PC-3 (cell line): ENCODE results near the gene L3MBTL2. TPM values are rescaled to one million over a fixed set of nuclear protein-coding genes. Genes with fewer than 3 reads are reported as not detected.
A peak's percentile ranks its signal among the peaks of the same experiment; 100 is the strongest.

Experiments used
- ATAC-seq: fragments of 200-7000 bp; cut with Tn5 transposase; 2 replicates; pipeline ENCODE4 v1.9.1; 2020; ENCODE audit warnings: mild to moderate bottlenecking, moderate library complexity
- BruUV-seq: library from RNA; stranded (reverse); fragments of 400-500 nt; replicated peaks from 2 replicates; lab custom pipeline; 2021; lab: Mats Ljungman, UMichigan
- CTCF ChIA-PET: fragments of 300-600 bp; sonication (Branson Sonifier 250); formaldehyde crosslinking; loops from one replicate; lab custom pipeline; 2022; ENCODE audit warnings: antibody characterized with exemption; lab: Charles Lee
- POLR2A ChIA-PET: fragments of 300-600 bp; sonication (Branson Sonifier 250); formaldehyde crosslinking; loops from one replicate; lab custom pipeline; 2022; ENCODE audit warnings: antibody characterized with exemption; ENCODE audit not compliant: unreplicated experiment; lab: Charles Lee
- DNase-seq: peaks from one replicate; pipeline ENCODE4 v3.0.0-alpha.2; 2015
- H2AFZ ChIP-seq: fragments of 300-600 bp; sonication (generic); 2 replicates; pipeline ENCODE4 v1.6.0; 2016; ENCODE audit warnings: antibody characterized with exemption, low read length
- H3F3A ChIP-seq: fragments of 300-600 bp; sonication (generic); one replicate; pipeline ENCODE4 v1.6.0; 2017; ENCODE audit warnings: antibody characterized with exemption, low read length, control low read depth, mild to moderate bottlenecking; ENCODE audit not compliant: unreplicated experiment
- H3K27ac ChIP-seq: fragments of 300-600 bp; sonication (generic); 2 replicates; pipeline ENCODE4 v1.5.1; 2016; ENCODE audit warnings: mild to moderate bottlenecking, low read length
- H3K27me3 ChIP-seq: fragments of 300-600 bp; sonication (generic); 2 replicates; pipeline ENCODE4 v1.6.1; 2016; ENCODE audit warnings: low read length, mixed read lengths
- H3K36me3 ChIP-seq: fragments of 300-600 bp; sonication (generic); 2 replicates; pipeline ENCODE4 v1.6.1; 2016; ENCODE audit warnings: low read depth, mixed run types, low read length, mixed read lengths
- H3K4me1 ChIP-seq: fragments of 300-600 bp; sonication (generic); 2 replicates; pipeline ENCODE4 v1.5.1; 2016; ENCODE audit warnings: low read length; ENCODE audit not compliant: insufficient read depth
- H3K4me2 ChIP-seq: fragments of 300-600 bp; sonication (generic); 2 replicates; pipeline ENCODE4 v1.6.0; 2016; ENCODE audit warnings: low read length
- H3K4me3 ChIP-seq: fragments of 300-600 bp; sonication (generic); 2 replicates; pipeline ENCODE4 v1.5.1; 2016; ENCODE audit warnings: mild to moderate bottlenecking, low read length, mixed read lengths
- H3K79me2 ChIP-seq: fragments of 300-600 bp; sonication (generic); 2 replicates; pipeline ENCODE4 v1.6.1; 2017; ENCODE audit warnings: low read length, mixed read lengths
- H3K9ac ChIP-seq: fragments of 300-600 bp; sonication (generic); 2 replicates; pipeline ENCODE4 v1.6.0; 2016; ENCODE audit warnings: mild to moderate bottlenecking, low read length
- H3K9me2 ChIP-seq: fragments of 300-600 bp; sonication (generic); replicated peaks from 2 replicates; pipeline ENCODE4 v1.6.1; 2016; ENCODE audit warnings: mixed run types, low read length, mixed read lengths
- H3K9me3 ChIP-seq: fragments of 300-600 bp; sonication (generic); 2 replicates; pipeline ENCODE4 v1.6.1; 2016; ENCODE audit warnings: low read length, mixed read lengths
- H4K20me1 ChIP-seq: fragments of 300-600 bp; sonication (generic); 2 replicates; pipeline ENCODE4 v1.6.1; 2016; ENCODE audit warnings: low read length, mixed read lengths
- EZH2 ChIP-seq: fragments of 300-600 bp; sonication (generic); IDR thresholded peaks from one replicate; pipeline ENCODE4 v1.6.1; 2017; ENCODE audit warnings: antibody characterized with exemption, mild to moderate bottlenecking, low read length; ENCODE audit not compliant: unreplicated experiment
- EZH2phosphoT487 ChIP-seq: fragments of 300-600 bp; sonication (generic); IDR thresholded peaks from 2 replicates; pipeline ENCODE4 v1.6.1; 2018; ENCODE audit warnings: mild to moderate bottlenecking, antibody characterized with exemption, low read length, borderline replicate concordance
- intact Hi-C: fragments of 100-400 bp; cut with micrococcal nuclease; formaldehyde crosslinking; loops from 2 replicates; pipeline ENCODE4 v1.9.0; 2023
- total RNA-seq: library from RNA; depleted of rRNA; stranded (reverse); fragments of >200 nt; gene quantifications from 2 replicates; pipeline ENCODE4 v1.2.3, GENCODE V29; 2014
- TF ChIP-seq, protein P1 (sequence below): fragments of 300-600 bp; sonication (generic); conservative IDR thresholded peaks from 2 replicates; pipeline ENCODE4 v1.5.1; 2017; ENCODE audit warnings: antibody characterized with exemption, low read depth, mild to moderate bottlenecking, low read length

The L3MBTL2 gene
- total RNA-seq, 1 experiment from 2014 or later = 22.7 TPM

DNA sequence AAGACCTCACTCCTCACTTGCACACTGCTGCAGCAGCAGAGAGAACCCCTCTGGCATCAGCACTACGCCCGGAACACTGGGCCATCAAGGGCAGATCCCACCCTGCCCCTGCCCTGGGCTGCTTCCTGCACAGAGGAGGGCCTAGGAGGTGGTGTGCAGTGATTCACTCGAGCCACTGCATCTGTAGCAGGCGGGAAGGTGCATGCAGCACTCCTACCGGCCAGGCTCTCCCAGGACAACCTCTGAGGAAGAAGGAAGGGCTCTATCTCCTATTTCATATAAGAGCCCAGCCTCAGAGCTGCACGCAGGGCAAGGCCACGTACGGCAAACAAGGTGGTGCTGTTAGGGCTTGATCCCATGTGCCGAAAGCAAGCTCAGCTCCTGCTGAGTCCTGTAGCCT, 66.7 kb downstream of the L3MBTL2 start:
- no peak overlapping the region for H2AFZ ChIP-seq
- H4K20me1 ChIP-seq = no peaks in the 10 kb centered on the region
- ChIA-PET CTCF (interaction anchor here (0.5 kb wide), 1 partner anchor 17 kb away, joined by 3 read pairs; no protein-coding TSS in a partner anchor), POLR2A (no interaction called here)
- H3K4me3 ChIP-seq = no peak overlapping the region
- DNase-seq (no peak), ATAC-seq (no peak)
- H3K27me3 ChIP-seq = no peaks in the 10 kb centered on the region
- no peak for TF ChIP-seq EZH2
- no peak for TF ChIP-seq EZH2phosphoT487
- TF ChIP-seq, protein P1, sequence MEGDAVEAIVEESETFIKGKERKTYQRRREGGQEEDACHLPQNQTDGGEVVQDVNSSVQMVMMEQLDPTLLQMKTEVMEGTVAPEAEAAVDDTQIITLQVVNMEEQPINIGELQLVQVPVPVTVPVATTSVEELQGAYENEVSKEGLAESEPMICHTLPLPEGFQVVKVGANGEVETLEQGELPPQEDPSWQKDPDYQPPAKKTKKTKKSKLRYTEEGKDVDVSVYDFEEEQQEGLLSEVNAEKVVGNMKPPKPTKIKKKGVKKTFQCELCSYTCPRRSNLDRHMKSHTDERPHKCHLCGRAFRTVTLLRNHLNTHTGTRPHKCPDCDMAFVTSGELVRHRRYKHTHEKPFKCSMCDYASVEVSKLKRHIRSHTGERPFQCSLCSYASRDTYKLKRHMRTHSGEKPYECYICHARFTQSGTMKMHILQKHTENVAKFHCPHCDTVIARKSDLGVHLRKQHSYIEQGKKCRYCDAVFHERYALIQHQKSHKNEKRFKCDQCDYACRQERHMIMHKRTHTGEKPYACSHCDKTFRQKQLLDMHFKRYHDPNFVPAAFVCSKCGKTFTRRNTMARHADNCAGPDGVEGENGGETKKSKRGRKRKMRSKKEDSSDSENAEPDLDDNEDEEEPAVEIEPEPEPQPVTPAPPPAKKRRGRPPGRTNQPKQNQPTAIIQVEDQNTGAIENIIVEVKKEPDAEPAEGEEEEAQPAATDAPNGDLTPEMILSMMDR = no peak
- no TSS peak for BruUV-seq
- no peaks in the 10 kb centered on the region for H3K9me3 ChIP-seq
- H3K27ac ChIP-seq = no peak overlapping the region
- no peak overlapping the region for H3K9ac ChIP-seq
- intact Hi-C loops = no loop called here
- no peaks in the 10 kb centered on the region for H3F3A ChIP-seq
- H3K36me3 ChIP-seq = peaks cover 36% of the 10 kb centered on the region
- no peak overlapping the region for H3K4me2 ChIP-seq
- 0 out of 2 replicates have a peak, but pooled peaks cover 4% of the 10 kb centered on the region for H3K79me2 ChIP-seq
- H3K9me2 ChIP-seq = no peaks in the 10 kb centered on the region
- H3K4me1 ChIP-seq = no peaks in the 10 kb centered on the region

DNA sequence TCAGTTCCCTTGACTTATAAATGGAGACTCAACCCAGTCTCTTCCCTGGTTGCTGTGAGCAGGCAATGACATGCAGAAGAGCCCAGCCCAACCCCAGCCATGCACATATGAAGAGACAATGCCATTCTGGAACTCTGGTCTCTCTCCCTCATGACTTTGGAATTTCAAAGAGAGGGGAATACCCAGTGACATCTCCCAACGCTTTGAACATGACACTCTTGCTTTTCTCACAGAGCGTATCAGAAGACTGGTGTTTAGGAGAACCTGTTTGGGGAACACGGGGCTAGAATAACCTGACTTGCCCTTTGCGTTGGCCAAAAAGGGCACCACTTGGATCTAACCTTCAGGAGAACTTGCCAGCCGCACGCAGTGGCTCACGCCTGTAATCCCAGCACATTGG, 68.0 kb downstream of the L3MBTL2 start:
- ATAC-seq = no peak
- no peak overlapping the region for H3K4me2 ChIP-seq

GRCh38 chr22:41274856-41275255, 69.7 kb downstream of the L3MBTL2 start:
- Histone ChIP-seq H3K4me2 (no peak overlapping the region), H3K36me3 (peaks cover 35% of the 10 kb centered on the region), H3K79me2 (0 out of 2 replicates have a peak, but pooled peaks cover 10% of the 10 kb centered on the region), H4K20me1 (no peaks in the 10 kb centered on the region), H2AFZ (no peak overlapping the region), H3K4me3 (no peak overlapping the region), H3K27me3 (no peaks in the 10 kb centered on the region), H3K4me1 (no peaks in the 10 kb centered on the region), H3F3A (no peaks in the 10 kb centered on the region), H3K27ac (no peak overlapping the region), H3K9me2 (no peaks in the 10 kb centered on the region), H3K9me3 (no peaks in the 10 kb centered on the region), H3K9ac (no peak overlapping the region)
- ChIA-PET CTCF (no interaction called here), POLR2A (no interaction called here)
- no TSS peak for BruUV-seq
- intact Hi-C loops = no loop called here
- no peak for TF ChIP-seq EZH2
- TF ChIP-seq, protein P1 = no peak
- no peak for TF ChIP-seq EZH2phosphoT487
- peak; percentile 64 for ATAC-seq
- DNase-seq = no peak

More for the DNA sequence above, 68.0 kb downstream of the L3MBTL2 start:
- Histone ChIP-seq H3K27ac (no peak overlapping the region), H3K4me1 (no peaks in the 10 kb centered on the region), H3F3A (no peaks in the 10 kb centered on the region), H3K27me3 (no peaks in the 10 kb centered on the region), H3K9me2 (no peaks in the 10 kb centered on the region), H3K36me3 (peaks cover 39% of the 10 kb centered on the region), H3K4me3 (no peak overlapping the region), H3K79me2 (0 out of 2 replicates have a peak, but pooled peaks cover 4% of the 10 kb centered on the region), H3K9ac (no peak overlapping the region), H3K9me3 (no peaks in the 10 kb centered on the region), H2AFZ (no peak overlapping the region), H4K20me1 (no peaks in the 10 kb centered on the region)
- intact Hi-C loops = no loop called here
- ChIA-PET POLR2A (no interaction called here), CTCF (no interaction called here)
- no TSS peak for BruUV-seq
- TF ChIP-seq EZH2 (no peak), EZH2phosphoT487 (no peak)
- TF ChIP-seq, protein P1 = no peak
- DNase-seq = no peak
